Astrocyte (in vitro differentiated cells and primary cell): ENCODE results near the gene ATRNL1. TPM values are rescaled to one million over a fixed set of nuclear protein-coding genes. Genes with fewer than 3 reads are reported as not detected.

ENCODE experiments used
- DNase-seq: peaks from one replicate; pipeline ENCODE4 v3.0.0-alpha.2; 2010; ENCODE audit warnings: low read depth
- FAIRE-seq: peaks from 2 replicates; lab custom pipeline; 2011; peaks lifted over from hg19 to GRCh38; lab: Jason Lieb, UNC
- H2AFZ ChIP-seq: 2 replicates; pipeline ENCODE4 v1.6.0; 2012; ENCODE audit warnings: low read depth, low read length, inconsistent platforms
- H3K27ac ChIP-seq: 2 replicates; pipeline ENCODE4 v1.5.1; 2011; ENCODE audit warnings: low read depth, low read length, inconsistent platforms
- H3K27me3 ChIP-seq: 2 replicates; pipeline ENCODE4 v1.6.0; 2011; ENCODE audit warnings: low read length, inconsistent platforms; ENCODE audit not compliant: insufficient read depth
- H3K36me3 ChIP-seq: 2 replicates; pipeline ENCODE4 v1.5.1; 2011; ENCODE audit warnings: low read length, inconsistent platforms; ENCODE audit not compliant: insufficient read depth
- H3K4me1 ChIP-seq: 2 replicates; pipeline ENCODE4 v1.5.1; 2011; ENCODE audit warnings: low read length, inconsistent platforms; ENCODE audit not compliant: insufficient read depth
- H3K4me2 ChIP-seq: 2 replicates; pipeline ENCODE4 v1.6.0; 2012; ENCODE audit warnings: low read length, inconsistent platforms
- H3K4me3 ChIP-seq: 2 replicates; pipeline ENCODE4 v1.5.1; 2011; ENCODE audit warnings: low read depth, mild to moderate bottlenecking, low read length, inconsistent platforms; ENCODE audit not compliant: insufficient read depth
- H3K79me2 ChIP-seq: 2 replicates; pipeline ENCODE4 v1.6.0; 2012; ENCODE audit warnings: mild to moderate bottlenecking, low read length, inconsistent platforms; ENCODE audit not compliant: insufficient read depth
- H3K9ac ChIP-seq: 2 replicates; pipeline ENCODE4 v1.6.0; 2012; ENCODE audit warnings: mild to moderate bottlenecking, low read length, inconsistent platforms
- H3K9me3 ChIP-seq: 2 replicates; pipeline ENCODE4 v1.5.1; 2012; ENCODE audit warnings: low read depth, mild to moderate bottlenecking, low read length, inconsistent platforms; ENCODE audit not compliant: insufficient read depth
- H4K20me1 ChIP-seq: 2 replicates; pipeline ENCODE4 v1.6.0; 2012; ENCODE audit warnings: low read length, inconsistent platforms; ENCODE audit not compliant: insufficient read depth
- H3K27ac Mint-ChIP-seq: one replicate; pipeline ENCODE4 v1.8.0; 2021; ENCODE audit warnings: mild to moderate bottlenecking, mixed read lengths; ENCODE audit not compliant: unreplicated experiment
- H3K27me3 Mint-ChIP-seq: one replicate; pipeline ENCODE4 v1.8.0; 2021; ENCODE audit warnings: low read depth, mixed read lengths; ENCODE audit not compliant: unreplicated experiment
- H3K36me3 Mint-ChIP-seq: one replicate; pipeline ENCODE4 v1.8.0; 2021; ENCODE audit warnings: low read depth, mixed read lengths; ENCODE audit not compliant: unreplicated experiment
- H3K4me1 Mint-ChIP-seq: one replicate; pipeline ENCODE4 v1.8.0; 2021; ENCODE audit warnings: low read depth, mixed read lengths; ENCODE audit not compliant: unreplicated experiment
- H3K4me3 Mint-ChIP-seq: one replicate; pipeline ENCODE4 v1.8.0; 2021; ENCODE audit warnings: mild to moderate bottlenecking, moderate library complexity, mixed read lengths; ENCODE audit not compliant: unreplicated experiment
- H3K9me3 Mint-ChIP-seq: one replicate; pipeline ENCODE4 v1.8.0; 2021; ENCODE audit warnings: mild to moderate bottlenecking, mixed read lengths; ENCODE audit not compliant: unreplicated experiment
- EZH2 ChIP-seq: IDR thresholded peaks from 2 replicates; pipeline ENCODE4 v1.6.1; 2012; ENCODE audit warnings: mild to moderate bottlenecking, low read length, inconsistent platforms; ENCODE audit not compliant: insufficient read depth
- total RNA-seq: library from RNA; stranded (reverse); gene quantifications from 2 replicates; pipeline ENCODE4 v1.2.1, GENCODE V29; 2021
- TF ChIP-seq, protein P1 (sequence below): IDR thresholded peaks from 2 replicates; pipeline ENCODE4 v1.5.1; 2011; ENCODE audit warnings: low read depth, mild to moderate bottlenecking, inconsistent platforms, low read length, moderate library complexity; ENCODE audit not compliant: insufficient read depth

ATRNL1 gene
- total RNA-seq, 1 donor from 2014 or later: 17.5 TPM

GRCh38 chr10:115948465-115948864 lies 855.3 kb downstream of the ATRNL1 start:
- DNase-seq (peak; percentile 41), FAIRE-seq (peak; percentile 5)
- peaks cover 1% of the 10 kb centered on the region for H3K9me3 Mint-ChIP-seq
- Histone ChIP-seq H3K9ac (no peak overlapping the region), H3K27ac (no peak overlapping the region), H3K36me3 (no peaks in the 10 kb centered on the region), H3K4me3 (no peak overlapping the region), H3K4me2 (no peak overlapping the region), H3K27me3 (no peaks in the 10 kb centered on the region), H2AFZ (no peak overlapping the region), H3K9me3 (no peaks in the 10 kb centered on the region), H3K79me2 (no peaks in the 10 kb centered on the region), H3K4me1 (peaks cover 15% of the 10 kb centered on the region), H4K20me1 (no peaks in the 10 kb centered on the region)
- H3K4me3 Mint-ChIP-seq: no peak overlapping the region
- TF ChIP-seq EZH2: no peak
- TF ChIP-seq, protein P1, sequence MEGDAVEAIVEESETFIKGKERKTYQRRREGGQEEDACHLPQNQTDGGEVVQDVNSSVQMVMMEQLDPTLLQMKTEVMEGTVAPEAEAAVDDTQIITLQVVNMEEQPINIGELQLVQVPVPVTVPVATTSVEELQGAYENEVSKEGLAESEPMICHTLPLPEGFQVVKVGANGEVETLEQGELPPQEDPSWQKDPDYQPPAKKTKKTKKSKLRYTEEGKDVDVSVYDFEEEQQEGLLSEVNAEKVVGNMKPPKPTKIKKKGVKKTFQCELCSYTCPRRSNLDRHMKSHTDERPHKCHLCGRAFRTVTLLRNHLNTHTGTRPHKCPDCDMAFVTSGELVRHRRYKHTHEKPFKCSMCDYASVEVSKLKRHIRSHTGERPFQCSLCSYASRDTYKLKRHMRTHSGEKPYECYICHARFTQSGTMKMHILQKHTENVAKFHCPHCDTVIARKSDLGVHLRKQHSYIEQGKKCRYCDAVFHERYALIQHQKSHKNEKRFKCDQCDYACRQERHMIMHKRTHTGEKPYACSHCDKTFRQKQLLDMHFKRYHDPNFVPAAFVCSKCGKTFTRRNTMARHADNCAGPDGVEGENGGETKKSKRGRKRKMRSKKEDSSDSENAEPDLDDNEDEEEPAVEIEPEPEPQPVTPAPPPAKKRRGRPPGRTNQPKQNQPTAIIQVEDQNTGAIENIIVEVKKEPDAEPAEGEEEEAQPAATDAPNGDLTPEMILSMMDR: peak; percentile 16
- H3K4me1 Mint-ChIP-seq: peaks cover 24% of the 10 kb centered on the region
- no peaks in the 10 kb centered on the region for H3K27me3 Mint-ChIP-seq
- H3K27ac Mint-ChIP-seq: no peak overlapping the region
- H3K36me3 Mint-ChIP-seq: no peaks in the 10 kb centered on the region

DNA sequence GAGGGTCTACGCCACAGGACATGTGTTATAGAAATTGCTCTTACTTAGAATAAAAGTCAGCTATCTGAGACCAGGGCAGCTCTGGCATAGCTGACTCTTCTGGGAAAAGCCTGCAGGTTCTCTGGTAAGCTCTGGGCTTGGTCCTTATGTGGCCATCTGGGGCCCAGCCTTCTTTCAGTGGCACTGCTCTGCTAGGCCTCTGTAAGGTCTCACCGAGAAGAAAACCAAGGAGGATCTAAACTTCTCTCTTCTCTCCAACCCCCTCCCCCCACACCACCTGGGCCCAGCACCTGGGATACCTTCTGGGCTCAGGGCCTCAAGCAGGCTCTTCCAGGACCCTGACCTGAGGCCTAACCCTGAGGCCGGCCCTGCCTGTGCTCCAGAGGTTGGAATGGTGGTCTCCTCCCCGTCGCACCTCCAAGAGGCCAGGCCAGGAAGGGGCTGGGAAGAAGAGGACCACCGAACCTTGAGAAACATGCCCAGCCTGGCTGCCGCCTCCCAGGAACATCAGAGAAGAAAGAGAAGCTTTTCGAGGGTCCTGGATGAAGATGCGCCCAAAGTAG lies 856.2 kb downstream of the ATRNL1 start:
- no peak overlapping the region for H3K4me3 ChIP-seq

GRCh38 chr10:115950320-115950719 lies 857.2 kb downstream of the ATRNL1 start:
- Mint-ChIP-seq H3K27me3 (no peaks in the 10 kb centered on the region), H3K4me1 (peaks cover 21% of the 10 kb centered on the region), H3K27ac (no peak overlapping the region), H3K9me3 (no peaks in the 10 kb centered on the region), H3K4me3 (no peak overlapping the region), H3K36me3 (no peaks in the 10 kb centered on the region)
- no peak overlapping the region for H2AFZ ChIP-seq
- no peaks in the 10 kb centered on the region for H3K36me3 ChIP-seq
- DNase-seq: peak; percentile 63
- peaks cover 15% of the 10 kb centered on the region for H3K4me1 ChIP-seq
- H3K79me2 ChIP-seq: no peaks in the 10 kb centered on the region
- peak overlapping the region; percentile 8 for H3K4me2 ChIP-seq
- TF ChIP-seq, protein P1: no peak
- TF ChIP-seq EZH2: no peak
- H4K20me1 ChIP-seq: no peaks in the 10 kb centered on the region
- peak; percentile 84 for FAIRE-seq
- H3K9me3 ChIP-seq: no peaks in the 10 kb centered on the region
- no peak overlapping the region for H3K27ac ChIP-seq
- no peak overlapping the region for H3K4me3 ChIP-seq
- no peak overlapping the region for H3K9ac ChIP-seq
- no peaks in the 10 kb centered on the region for H3K27me3 ChIP-seq

More for the DNA sequence above, 856.2 kb downstream of the ATRNL1 start:
- no peaks in the 10 kb centered on the region for H3K27me3 Mint-ChIP-seq
- Histone ChIP-seq H2AFZ (no peak overlapping the region), H3K9ac (no peak overlapping the region), H3K79me2 (no peaks in the 10 kb centered on the region), H3K4me2 (no peak overlapping the region), H3K9me3 (no peaks in the 10 kb centered on the region), H4K20me1 (no peaks in the 10 kb centered on the region), H3K27ac (no peak overlapping the region), H3K36me3 (no peaks in the 10 kb centered on the region), H3K27me3 (no peaks in the 10 kb centered on the region), H3K4me1 (peaks cover 15% of the 10 kb centered on the region)
- DNase-seq: no peak
- TF ChIP-seq, protein P1: no peak
- TF ChIP-seq EZH2: no peak
- H3K4me3 Mint-ChIP-seq: no peak overlapping the region
- peaks cover 24% of the 10 kb centered on the region for H3K4me1 Mint-ChIP-seq
- no peaks in the 10 kb centered on the region for H3K36me3 Mint-ChIP-seq
- no peak overlapping the region for H3K27ac Mint-ChIP-seq
- no peaks in the 10 kb centered on the region for H3K9me3 Mint-ChIP-seq
- FAIRE-seq: no peak
